Measurements from ENCODE around the gene CLEC12A.
"Not testable (repeated sequence)": the region's sequence is repeated elsewhere in the genome, so short reads cannot be mapped to it uniquely, and the experiment has no call there.

Gene CLEC12A

GRCh38 chr12:9971181-9971580 is at the start of gene CLEC12A:
Gene CLEC12A, plus strand, starts transcription at chr12:9971409. Its CDS starts 188 bp downstream, at chr12:9971597.
- DNase-seq (ENCODE audit: low spot score), result no peak
- FAIRE-seq, result no peak

GRCh38 chr12:9922429-9922828 is 48.8 kb upstream of the CLEC12A start:
- FAIRE-seq (no peak), DNase-seq (ENCODE audit: low spot score) (no peak)

GRCh38 chr12:9925705-9926393 is 45.4 kb upstream of the CLEC12A start:
- FAIRE-seq (peak; percentile 85), DNase-seq (ENCODE audit: low spot score) (peak; percentile 54)

GRCh38 chr12:9926876-9927275 is 44.3 kb upstream of the CLEC12A start:
- FAIRE-seq (peak; percentile 74), DNase-seq (ENCODE audit: low spot score) (no peak)

GRCh38 chr12:9928607-9929006 is 42.6 kb upstream of the CLEC12A start:
- FAIRE-seq (no peak), DNase-seq (ENCODE audit: low spot score) (no peak)

- FAIRE-seq (no peak), DNase-seq (ENCODE audit: low spot score) (no peak)
These were observed 40.0 kb upstream of the CLEC12A start for GRCh38 chr12:9931245-9931644.

GRCh38 chr12:9932270-9932669 is 38.9 kb upstream of the CLEC12A start, which contains the start of gene CLEC2A:
Gene CLEC2A, minus strand, starts transcription at chr12:9932370. Its CDS starts 41 bp downstream, at chr12:9932329.
- no peak for FAIRE-seq
- DNase-seq (ENCODE audit: low spot score), result no peak

- no peak for FAIRE-seq
- DNase-seq (ENCODE audit: low spot score), result no peak
These were observed 37.3 kb upstream of the CLEC12A start for GRCh38 chr12:9933958-9934357.

GRCh38 chr12:9935026-9935425 is 36.2 kb upstream of the CLEC12A start:
- FAIRE-seq, result peak; percentile 79
- no peak for DNase-seq (ENCODE audit: low spot score)

GRCh38 chr12:9936591-9936990 is 34.6 kb upstream of the CLEC12A start:
- FAIRE-seq (no peak), DNase-seq (ENCODE audit: low spot score) (no peak)

- DNase-seq (ENCODE audit: low spot score) (no peak), FAIRE-seq (no peak)
These were observed 30.8 kb upstream of the CLEC12A start for GRCh38 chr12:9940375-9940774.

- FAIRE-seq (peak; percentile 17), DNase-seq (ENCODE audit: low spot score) (no peak)
These were observed 29.4 kb upstream of the CLEC12A start for GRCh38 chr12:9941838-9942237.

GRCh38 chr12:9943240-9943639 is 28.0 kb upstream of the CLEC12A start:
- FAIRE-seq, result peak; percentile 94
- DNase-seq (ENCODE audit: low spot score), result peak; percentile 60

- FAIRE-seq (no peak), DNase-seq (ENCODE audit: low spot score) (no peak)
These were observed 26.8 kb upstream of the CLEC12A start for GRCh38 chr12:9944391-9944790.

- DNase-seq (ENCODE audit: low spot score) (no peak), FAIRE-seq (no peak)
These were observed 23.5 kb upstream of the CLEC12A start for GRCh38 chr12:9947674-9948073.

- no peak for FAIRE-seq
- DNase-seq (ENCODE audit: low spot score), result no peak
These were observed 22.5 kb upstream of the CLEC12A start for GRCh38 chr12:9948606-9949296.

- DNase-seq (ENCODE audit: low spot score), result no peak
- FAIRE-seq, result peak; percentile 84
These were observed 20.1 kb upstream of the CLEC12A start for GRCh38 chr12:9951026-9951675.

GRCh38 chr12:9952954-9953729 is 18.1 kb upstream of the CLEC12A start:
- not testable (repeated sequence) for FAIRE-seq; DNase-seq (ENCODE audit: low spot score)

- DNase-seq (ENCODE audit: low spot score) (no peak), FAIRE-seq (no peak)
These were observed 13.4 kb upstream of the CLEC12A start for GRCh38 chr12:9957834-9958233.

GRCh38 chr12:9960590-9960989 is 10.6 kb upstream of the CLEC12A start:
- FAIRE-seq (no peak), DNase-seq (ENCODE audit: low spot score) (no peak)

- DNase-seq (ENCODE audit: low spot score) (no peak), FAIRE-seq (no peak)
These were observed 10.1 kb upstream of the CLEC12A start for GRCh38 chr12:9961106-9961505.

- DNase-seq (ENCODE audit: low spot score) (no peak), FAIRE-seq (no peak)
These were observed 9.3 kb upstream of the CLEC12A start for GRCh38 chr12:9961901-9962300.
